NCI-H146 treated with DMSO at 0.1 percent for 48 hours (cell line): ENCODE data around the gene PLEKHG4B.
"Not testable (repeated sequence)": the region's sequence is repeated elsewhere in the genome, so short reads cannot be mapped to it uniquely, and the experiment has no call there.

Experiments
- DNase-seq: peaks from one replicate; lab custom pipeline; 2025; ENCODE audit not compliant: unreplicated experiment; lab: John Stamatoyannopoulos, UW

Gene PLEKHG4B

GRCh38 chr5:154826-155225 lies 62.9 kb downstream of the PLEKHG4B start:
- DNase-seq, result no peak

DNA sequence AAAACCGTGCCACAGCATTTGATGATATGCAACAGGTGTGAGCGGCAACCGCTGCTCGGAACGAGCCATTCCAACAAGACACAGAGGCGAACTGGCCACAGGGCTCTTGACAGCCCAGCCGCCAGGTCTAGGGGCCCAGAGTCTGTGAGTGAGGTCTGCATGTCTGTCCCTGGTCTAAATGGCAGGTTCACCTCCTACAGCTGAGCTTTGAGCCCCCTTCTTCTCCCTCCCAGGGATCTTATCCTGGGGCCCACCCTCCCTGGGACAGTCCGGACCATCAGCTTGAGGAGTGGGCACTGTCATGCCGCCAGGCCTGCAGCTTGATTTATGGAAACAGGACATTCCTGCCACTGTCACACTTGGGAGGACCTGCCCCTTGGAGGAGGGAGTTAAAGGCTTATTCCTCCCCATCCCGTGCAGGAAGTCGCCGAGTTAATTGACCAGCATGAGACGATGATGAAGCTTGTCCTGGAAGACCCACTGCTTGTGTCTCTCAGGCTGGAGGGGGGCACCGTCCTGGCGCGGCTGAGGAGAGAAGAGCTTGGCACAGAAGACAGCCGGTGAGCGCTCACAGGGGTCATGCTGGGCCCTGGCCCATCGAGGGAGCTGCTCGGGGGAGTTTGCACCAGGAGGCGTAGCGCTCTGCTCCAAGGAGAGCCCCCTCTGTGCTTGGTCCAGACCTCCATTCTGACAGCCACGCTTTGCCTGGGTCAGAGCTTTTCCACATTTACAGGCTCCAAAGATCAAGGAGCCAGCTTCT lies 63.9 kb downstream of the PLEKHG4B start:
- DNase-seq, result no peak

DNA sequence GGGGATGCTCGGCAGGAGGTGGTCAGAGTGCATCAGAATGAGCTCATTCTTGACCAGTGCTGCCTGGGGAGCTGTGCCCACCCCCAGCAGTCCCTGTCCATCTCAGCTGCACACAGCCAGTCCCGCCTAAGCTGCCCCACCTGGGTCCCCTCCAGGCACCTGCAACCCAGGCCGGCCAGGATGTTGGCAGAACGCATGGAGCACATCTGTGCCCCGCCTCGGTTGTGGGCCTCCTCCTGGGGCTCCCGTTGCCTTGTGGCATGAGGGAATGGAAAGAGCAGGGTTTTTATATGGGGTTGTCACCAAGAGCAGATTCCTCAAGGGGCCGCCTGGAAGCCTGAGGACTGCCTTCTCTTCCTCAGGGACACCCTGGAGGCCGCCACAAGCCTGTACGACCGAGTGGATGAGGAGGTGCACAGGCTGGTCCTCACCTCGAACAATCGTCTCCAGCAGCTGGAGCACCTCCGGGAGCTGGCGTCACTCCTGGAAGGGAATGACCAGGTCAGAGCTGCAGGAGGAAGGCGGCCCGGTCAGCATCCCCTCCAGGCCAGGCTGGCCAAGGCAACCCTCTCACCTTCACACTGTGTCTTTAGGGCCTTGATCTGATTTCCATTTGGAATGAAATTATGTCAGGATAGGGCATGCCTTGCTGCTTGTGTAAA lies 64.6 kb downstream of the PLEKHG4B start:
- no peak for DNase-seq

- no peak for DNase-seq
These were observed 65.3 kb downstream of the PLEKHG4B start for GRCh38 chr5:157126-157715.

DNA sequence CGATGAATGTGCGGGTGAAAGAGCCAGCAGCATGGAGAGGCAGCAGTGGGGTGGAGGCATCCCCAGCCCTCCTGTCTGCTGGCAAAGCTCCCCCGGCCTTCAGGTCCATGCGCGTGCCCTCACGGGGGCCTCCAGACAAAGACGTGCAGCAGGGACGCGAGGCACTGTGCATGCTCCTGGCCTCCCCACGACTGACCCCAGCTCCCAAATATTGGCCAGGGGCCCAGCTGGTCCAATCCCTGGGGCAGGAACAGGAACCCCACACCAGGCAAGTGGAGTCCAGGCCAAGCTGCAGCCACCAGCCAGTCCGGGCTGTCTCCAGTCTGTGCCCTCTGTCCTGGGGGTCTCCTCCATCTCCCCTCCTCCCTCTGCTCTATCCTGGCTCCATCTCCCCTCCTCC lies 65.8 kb downstream of the PLEKHG4B start:
- no peak for DNase-seq

DNA sequence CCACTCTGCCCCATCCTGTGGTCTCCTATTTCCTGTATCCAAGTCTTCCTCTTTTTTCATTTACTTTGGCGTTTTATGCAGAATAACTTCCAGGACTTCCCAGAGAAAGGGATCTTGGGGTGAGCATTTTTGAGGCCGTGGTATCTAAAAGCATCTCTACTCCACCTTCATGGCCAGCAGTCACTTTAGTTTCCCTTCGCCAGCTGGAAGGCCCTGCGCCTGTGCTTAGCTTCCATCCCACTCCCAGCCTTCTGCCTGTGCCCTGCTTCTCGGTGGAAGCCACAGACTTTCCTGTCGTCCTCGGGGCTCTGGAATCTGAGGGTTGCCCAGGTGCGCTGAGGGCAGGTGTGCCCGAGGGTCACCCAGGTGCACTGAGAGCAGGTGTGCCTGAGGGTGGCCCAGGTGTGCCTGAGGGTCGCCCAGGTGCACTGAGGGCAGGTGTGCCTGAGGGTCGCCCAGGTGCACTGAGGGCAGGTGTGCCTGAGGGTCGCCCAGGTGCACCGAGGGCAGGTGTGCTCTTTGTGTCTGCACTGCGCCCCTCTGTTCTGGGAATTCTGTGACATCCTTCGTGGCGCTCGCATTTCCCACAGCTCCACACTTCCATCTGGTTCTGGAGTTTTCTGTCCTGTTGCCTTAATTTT lies 67.0 kb downstream of the PLEKHG4B start:
- no peak for DNase-seq

GRCh38 chr5:159448-160172 lies 67.6 kb downstream of the PLEKHG4B start:
- DNase-seq, result no peak

GRCh38 chr5:160173-160510 lies 68.2 kb downstream of the PLEKHG4B start:
- DNase-seq, result no peak

- DNase-seq, result no peak
These were observed 69.2 kb downstream of the PLEKHG4B start for GRCh38 chr5:160921-161802.

DNA sequence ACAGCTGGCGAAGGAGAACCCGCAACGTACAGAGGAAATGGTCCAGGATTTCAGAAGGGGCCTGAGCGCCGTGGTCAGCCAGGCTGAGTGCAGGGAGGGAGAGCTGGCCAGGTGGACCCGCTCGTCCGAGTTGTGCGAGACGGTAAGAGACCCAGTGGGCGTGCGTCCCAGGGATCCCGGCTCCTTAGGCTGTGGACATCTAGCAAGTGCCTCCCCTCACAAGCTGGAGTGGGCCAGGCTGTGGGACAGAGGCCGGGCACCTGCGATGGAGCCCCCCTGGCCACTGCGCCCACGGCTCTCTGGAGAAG lies 69.8 kb downstream of the PLEKHG4B start:
- no peak for DNase-seq

- no peak for DNase-seq
These were observed 70.2 kb downstream of the PLEKHG4B start for GRCh38 chr5:162190-162564.

- no peak for DNase-seq
These were observed 70.8 kb downstream of the PLEKHG4B start for GRCh38 chr5:162565-163337.

- no peak for DNase-seq
These were observed 71.3 kb downstream of the PLEKHG4B start for GRCh38 chr5:163338-163620.

GRCh38 chr5:163841-164240 lies 71.9 kb downstream of the PLEKHG4B start:
- DNase-seq, result no peak

DNA sequence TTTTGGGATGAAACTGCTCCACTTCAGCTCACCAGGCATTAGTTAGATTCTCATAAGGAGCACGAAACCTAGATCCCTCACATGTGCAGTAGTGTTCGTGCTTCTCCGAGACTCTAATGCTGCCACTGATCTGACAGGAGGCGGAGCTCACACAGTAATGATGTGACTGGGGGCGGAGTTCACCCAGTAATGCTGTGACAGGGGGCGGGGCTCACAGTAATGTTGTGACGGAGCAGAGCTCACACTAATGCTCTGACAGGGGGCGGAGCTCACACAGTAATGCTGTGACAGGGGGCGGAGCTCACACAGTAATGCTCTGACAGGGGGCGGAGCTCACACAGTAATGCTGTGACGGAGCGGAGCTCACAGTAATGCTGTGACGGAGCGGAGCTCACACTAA lies 72.3 kb downstream of the PLEKHG4B start:
- DNase-seq, result no peak

DNA sequence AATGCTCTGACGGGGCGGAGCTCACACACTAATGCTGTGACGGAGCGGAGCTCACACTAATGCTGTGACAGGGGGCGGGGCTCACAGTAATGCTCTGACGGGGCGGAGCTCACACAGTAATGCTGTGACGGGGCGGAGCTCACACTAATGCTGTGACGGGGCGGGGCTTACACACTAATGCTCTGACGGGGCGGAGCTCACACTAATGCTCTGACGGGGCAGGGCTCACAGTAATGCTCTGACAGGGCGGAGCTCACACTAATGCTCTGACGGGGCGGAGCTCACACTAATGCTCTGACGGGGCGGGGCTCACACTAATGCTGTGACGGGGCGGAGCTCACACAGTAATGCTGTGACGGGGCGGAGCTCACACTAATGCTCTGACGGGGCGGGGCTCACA lies 72.8 kb downstream of the PLEKHG4B start:
- not testable (repeated sequence) for DNase-seq

GRCh38 chr5:166441-167372 lies 74.7 kb downstream of the PLEKHG4B start:
- no peak for DNase-seq

DNA sequence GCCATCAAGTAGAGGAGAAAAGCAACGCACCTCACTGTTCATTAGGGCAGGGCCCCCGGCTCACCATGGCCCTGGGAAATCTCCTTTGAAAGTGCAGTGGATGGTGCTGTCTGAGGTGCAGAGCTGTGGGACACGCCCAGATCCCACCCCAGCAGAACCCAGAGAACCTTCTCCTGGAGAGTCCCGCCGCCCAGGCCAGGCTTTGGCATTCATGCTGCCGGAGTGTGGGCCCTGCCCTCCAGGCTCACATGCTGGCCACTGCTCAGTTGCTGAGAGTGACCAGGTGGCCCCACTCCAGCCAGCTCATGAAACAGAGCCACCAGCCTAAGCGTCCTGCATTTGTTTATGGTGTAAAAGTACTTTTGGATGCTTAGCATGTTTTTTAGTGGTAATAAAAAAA lies 75.5 kb downstream of the PLEKHG4B start:
- DNase-seq, result no peak
